WTC11 (cell line): ENCODE data around the gene FBXL16. TPM values are rescaled to one million over a fixed set of nuclear protein-coding genes. Genes with fewer than 3 reads are reported as not detected.

Experiments
- ATAC-seq: fragments of 200-7000 bp; cut with Tn5 transposase; 2 replicates; pipeline ENCODE4 v1.10.0; 2021; ENCODE audit warnings: mild to moderate bottlenecking, moderate library complexity
- CTCF ChIA-PET: fragments of 300-600 bp; sonication (Branson Sonifier 250); formaldehyde crosslinking; loops from one replicate; lab custom pipeline; 2021; ENCODE audit warnings: antibody characterized with exemption; lab: Charles Lee
- POLR2A ChIA-PET: fragments of 350-600 bp; sonication (Branson Sonifier 250); formaldehyde crosslinking; loops from one replicate; lab custom pipeline; 2021; ENCODE audit warnings: antibody characterized with exemption; lab: Charles Lee
- DNase-seq: peaks from one replicate; pipeline ENCODE4 v3.0.0; 2021; ENCODE audit warnings: low spot score
- H3K27ac Mint-ChIP-seq: 2 replicates; pipeline ENCODE4 v1.8.0; 2021; ENCODE audit warnings: mixed read lengths
- H3K27me3 Mint-ChIP-seq: 2 replicates; pipeline ENCODE4 v1.8.0; 2021; ENCODE audit warnings: low read depth, mild to moderate bottlenecking, moderate library complexity, mixed read lengths
- H3K36me3 Mint-ChIP-seq: 2 replicates; pipeline ENCODE4 v1.8.0; 2021; ENCODE audit warnings: mixed read lengths
- H3K4me1 Mint-ChIP-seq: 2 replicates; pipeline ENCODE4 v1.8.0; 2022; ENCODE audit warnings: mixed read lengths
- H3K4me3 Mint-ChIP-seq: 2 replicates; pipeline ENCODE4 v1.8.0; 2021; ENCODE audit warnings: mild to moderate bottlenecking, moderate library complexity, mixed read lengths
- H3K9me3 Mint-ChIP-seq: 2 replicates; pipeline ENCODE4 v1.8.0; 2021; ENCODE audit warnings: mixed read lengths
- CREB1 ChIP-seq: sonication (generic); formaldehyde crosslinking; IDR thresholded peaks from 2 replicates; pipeline ENCODE4 v1.8.0; 2023; ENCODE audit warnings: mild to moderate bottlenecking, missing genetic modification reagents
- ETV6 ChIP-seq: sonication (generic); formaldehyde crosslinking; IDR thresholded peaks from 2 replicates; pipeline ENCODE4 v1.8.1; 2022; ENCODE audit warnings: mild to moderate bottlenecking, missing genetic modification reagents
- FOXJ3 ChIP-seq: sonication (generic); formaldehyde crosslinking; IDR thresholded peaks from 2 replicates; pipeline ENCODE4 v1.9.0; 2021; ENCODE audit warnings: missing genetic modification reagents, mild to moderate bottlenecking, borderline replicate concordance
- FOXK1 ChIP-seq: sonication (generic); formaldehyde crosslinking; IDR thresholded peaks from 2 replicates; pipeline ENCODE4 v1.8.0; 2022; ENCODE audit warnings: mild to moderate bottlenecking, moderate library complexity, missing genetic modification reagents
- FOXP1 ChIP-seq: sonication (generic); formaldehyde crosslinking; IDR thresholded peaks from 2 replicates; pipeline ENCODE4 v1.8.0; 2022; ENCODE audit warnings: missing genetic modification reagents, mild to moderate bottlenecking, moderate library complexity, borderline replicate concordance
- JAZF1 ChIP-seq: fragments of 250-450 bp; sonication (Bioruptor Pico); IDR thresholded peaks from 2 replicates; pipeline ENCODE4 v1.9.0; 2021; ENCODE audit warnings: moderate library complexity, mild to moderate bottlenecking, inconsistent platforms
- KAT7 ChIP-seq: sonication (generic); formaldehyde crosslinking; IDR thresholded peaks from 2 replicates; pipeline ENCODE4 v1.8.1; 2023; ENCODE audit warnings: missing genetic modification reagents, mild to moderate bottlenecking, borderline replicate concordance
- MAX ChIP-seq: sonication (generic); formaldehyde crosslinking; IDR thresholded peaks from 2 replicates; pipeline ENCODE4 v1.8.0; 2022; ENCODE audit warnings: mild to moderate bottlenecking, missing genetic modification reagents
- MXD4 ChIP-seq: fragments of 250-450 bp; sonication (Bioruptor Pico); IDR thresholded peaks from 2 replicates; pipeline ENCODE4 v1.8.0; 2021; ENCODE audit warnings: mild to moderate bottlenecking, moderate library complexity, borderline replicate concordance
- SMAD4 ChIP-seq: sonication (generic); formaldehyde crosslinking; IDR thresholded peaks from 2 replicates; pipeline ENCODE4 v1.8.0; 2022; ENCODE audit warnings: mild to moderate bottlenecking, missing genetic modification reagents
- SP1 ChIP-seq: sonication (generic); formaldehyde crosslinking; conservative IDR thresholded peaks from 2 replicates; pipeline ENCODE4 v1.8.1; 2022; ENCODE audit warnings: missing genetic modification reagents
- TEAD1 ChIP-seq: sonication (generic); formaldehyde crosslinking; IDR thresholded peaks from 2 replicates; pipeline ENCODE4 v1.8.0; 2022; ENCODE audit warnings: mild to moderate bottlenecking, missing genetic modification reagents
- TP53 ChIP-seq: sonication (generic); formaldehyde crosslinking; IDR thresholded peaks from 2 replicates; pipeline ENCODE4 v1.8.1; 2023; ENCODE audit warnings: mild to moderate bottlenecking, missing genetic modification reagents
- USF2 ChIP-seq: sonication (generic); formaldehyde crosslinking; IDR thresholded peaks from 2 replicates; pipeline ENCODE4 v1.8.1; 2023; ENCODE audit warnings: mild to moderate bottlenecking, missing genetic modification reagents, moderate library complexity
- ZNF263 ChIP-seq: sonication (generic); formaldehyde crosslinking; IDR thresholded peaks from 2 replicates; pipeline ENCODE4 v1.8.1; 2022; ENCODE audit warnings: low read depth, mild to moderate bottlenecking, moderate library complexity, missing genetic modification reagents
- ZNF317 ChIP-seq: sonication (generic); formaldehyde crosslinking; IDR thresholded peaks from 2 replicates; pipeline ENCODE4 v1.8.1; 2023; ENCODE audit warnings: low read depth, mild to moderate bottlenecking, moderate library complexity, missing genetic modification reagents, borderline replicate concordance
- ZNF512 ChIP-seq: sonication (generic); formaldehyde crosslinking; IDR thresholded peaks from 2 replicates; pipeline ENCODE4 v1.8.1; 2022; ENCODE audit warnings: missing genetic modification reagents, borderline replicate concordance
- total RNA-seq: library from RNA; stranded (reverse); gene quantifications from 3 replicates; pipeline ENCODE4 v1.2.3, GENCODE V29; 2021
- TF ChIP-seq, protein P1 (sequence below): sonication (generic); formaldehyde crosslinking; conservative IDR thresholded peaks from 2 replicates; pipeline ENCODE4 v1.8.1; 2023; ENCODE audit warnings: mild to moderate bottlenecking, low read depth, missing genetic modification reagents, moderate library complexity
- TF ChIP-seq, protein P2 (sequence below): sonication (generic); formaldehyde crosslinking; IDR thresholded peaks from 2 replicates; pipeline ENCODE4 v1.8.1; 2022; ENCODE audit warnings: mild to moderate bottlenecking, moderate library complexity, missing genetic modification reagents
- TF ChIP-seq, protein P3 (sequence below): fragments of 250-450 bp; sonication (Bioruptor Pico); IDR thresholded peaks from 2 replicates; pipeline ENCODE4 v1.9.0; 2021; ENCODE audit warnings: mild to moderate bottlenecking

FBXL16 gene
- total RNA-seq, 1 experiment from 2014 or later, result 22.7 TPM

GRCh38 chr16:680967-681745 is 24.4 kb downstream of the FBXL16 start (continued):
- TF ChIP-seq, protein P1, sequence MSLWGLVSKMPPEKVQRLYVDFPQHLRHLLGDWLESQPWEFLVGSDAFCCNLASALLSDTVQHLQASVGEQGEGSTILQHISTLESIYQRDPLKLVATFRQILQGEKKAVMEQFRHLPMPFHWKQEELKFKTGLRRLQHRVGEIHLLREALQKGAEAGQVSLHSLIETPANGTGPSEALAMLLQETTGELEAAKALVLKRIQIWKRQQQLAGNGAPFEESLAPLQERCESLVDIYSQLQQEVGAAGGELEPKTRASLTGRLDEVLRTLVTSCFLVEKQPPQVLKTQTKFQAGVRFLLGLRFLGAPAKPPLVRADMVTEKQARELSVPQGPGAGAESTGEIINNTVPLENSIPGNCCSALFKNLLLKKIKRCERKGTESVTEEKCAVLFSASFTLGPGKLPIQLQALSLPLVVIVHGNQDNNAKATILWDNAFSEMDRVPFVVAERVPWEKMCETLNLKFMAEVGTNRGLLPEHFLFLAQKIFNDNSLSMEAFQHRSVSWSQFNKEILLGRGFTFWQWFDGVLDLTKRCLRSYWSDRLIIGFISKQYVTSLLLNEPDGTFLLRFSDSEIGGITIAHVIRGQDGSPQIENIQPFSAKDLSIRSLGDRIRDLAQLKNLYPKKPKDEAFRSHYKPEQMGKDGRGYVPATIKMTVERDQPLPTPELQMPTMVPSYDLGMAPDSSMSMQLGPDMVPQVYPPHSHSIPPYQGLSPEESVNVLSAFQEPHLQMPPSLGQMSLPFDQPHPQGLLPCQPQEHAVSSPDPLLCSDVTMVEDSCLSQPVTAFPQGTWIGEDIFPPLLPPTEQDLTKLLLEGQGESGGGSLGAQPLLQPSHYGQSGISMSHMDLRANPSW (CRISPR knock-in tag), result no peak

DNA sequence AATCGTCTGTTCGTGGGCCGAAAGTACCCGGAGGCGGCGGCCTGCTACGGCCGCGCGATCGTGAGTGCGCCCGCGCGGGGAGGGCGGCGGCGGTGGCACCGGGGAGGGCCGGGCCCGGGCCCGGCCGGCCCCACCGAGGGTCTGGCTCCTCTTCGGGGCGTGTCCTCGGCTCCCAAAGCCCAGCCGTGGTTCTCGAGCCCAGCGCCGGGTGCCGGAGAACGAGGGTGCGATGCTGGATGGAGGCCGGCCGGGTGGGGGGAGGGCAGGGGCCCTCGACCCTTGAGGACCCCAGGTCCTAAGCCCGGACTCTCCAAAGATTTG is 25.0 kb downstream of the FBXL16 start:
- Mint-ChIP-seq H3K27me3 (no peaks in the 10 kb centered on the region), H3K9me3 (no peaks in the 10 kb centered on the region), H3K4me1 (peaks cover 24% of the 10 kb centered on the region), H3K4me3 (peak overlapping the region; percentile 76), H3K27ac (no peak overlapping the region), H3K36me3 (peaks cover 20% of the 10 kb centered on the region)
- CTCF ChIA-PET, result interaction anchor here (0.9 to 3.1 kb wide), 6 partner anchors 8 to 101 kb away, joined by 3 to 21 read pairs (median 5); partner anchors contain the start of gene RHOT2
- POLR2A ChIA-PET, result interaction anchor here (0.9 to 1.9 kb wide), 3 partner anchors 10 to 39 kb away, joined by 3 to 5 read pairs (median 3); partner anchors contain the start of gene WDR24
- DNase-seq (no peak), ATAC-seq (no peak)
- TF ChIP-seq KAT7 (no peak), FOXJ3 (CRISPR knock-in tag) (no peak), CREB1 (CRISPR knock-in tag) (no peak), FOXK1 (CRISPR knock-in tag) (no peak), JAZF1 (CRISPR knock-in tag) (no peak), TEAD1 (CRISPR knock-in tag) (no peak)

DNA sequence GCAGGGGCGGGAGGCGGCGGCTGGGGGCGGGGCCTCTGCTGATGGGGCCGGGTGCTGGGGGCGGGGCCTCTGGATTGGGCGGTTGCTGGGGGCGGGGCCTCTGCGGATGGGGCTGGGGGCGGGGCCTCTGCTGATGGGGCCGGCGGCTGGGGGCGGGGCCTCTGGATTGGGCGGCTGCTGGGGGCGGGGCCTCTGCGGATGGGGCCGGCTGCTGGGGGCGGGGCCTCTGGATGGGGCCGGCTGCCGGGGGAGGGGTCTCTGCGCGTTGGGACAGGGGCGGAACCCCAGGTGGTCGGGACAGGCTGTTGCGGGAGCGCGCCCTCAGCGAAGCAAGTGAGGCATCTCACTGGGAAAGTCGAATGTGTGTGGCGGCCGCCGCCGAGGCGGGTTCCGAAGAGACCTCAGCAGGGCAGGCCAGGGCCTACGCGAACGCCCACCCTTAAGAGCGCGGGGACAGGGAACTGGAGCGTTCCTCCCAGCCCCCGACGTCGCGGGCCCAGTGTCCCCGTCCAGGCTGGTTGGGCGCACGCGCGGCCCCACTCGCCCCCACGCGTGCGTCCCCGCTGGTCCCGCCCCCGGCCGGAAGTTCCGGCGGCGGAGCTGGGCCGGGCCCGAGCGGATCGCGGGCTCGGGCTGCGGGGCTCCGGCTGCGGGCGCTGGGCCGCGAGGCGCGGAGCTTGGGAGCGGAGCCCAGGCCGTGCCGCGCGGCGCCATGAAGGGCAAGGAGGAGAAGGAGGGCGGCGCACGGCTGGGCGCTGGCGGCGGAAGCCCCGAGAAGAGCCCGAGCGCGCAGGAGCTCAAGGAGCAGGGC is 25.6 kb downstream of the FBXL16 start, which contains the start of gene STUB1:
Gene STUB1, plus strand, starts transcription at position 597 of the 811 bp plus-strand sequence. Its CDS starts 116 bp downstream, at position 713.
- CTCF ChIA-PET, result interaction anchor here (0.9 to 3.1 kb wide), 9 partner anchors 9 to 101 kb away, joined by 3 to 21 read pairs (median 6); partner anchors contain the start of genes METRN and RHOT2
- POLR2A ChIA-PET, result interaction anchor here (0.9 to 1.9 kb wide), 4 partner anchors 10 to 40 kb away, joined by 3 to 5 read pairs (median 4); partner anchors contain the start of gene WDR24
- Mint-ChIP-seq H3K36me3 (peaks cover 20% of the 10 kb centered on the region), H3K4me1 (peaks cover 27% of the 10 kb centered on the region), H3K27me3 (no peaks in the 10 kb centered on the region), H3K9me3 (no peaks in the 10 kb centered on the region), H3K4me3 (peak within 1 kb of the TSS; percentile 76), H3K27ac (peak within 1 kb of the TSS; percentile 85)
- ATAC-seq, result peak; percentile 41
- peak; percentile 97 for DNase-seq
- no peak for TF ChIP-seq MXD4 (CRISPR knock-in tag)
- TF ChIP-seq, protein P2, sequence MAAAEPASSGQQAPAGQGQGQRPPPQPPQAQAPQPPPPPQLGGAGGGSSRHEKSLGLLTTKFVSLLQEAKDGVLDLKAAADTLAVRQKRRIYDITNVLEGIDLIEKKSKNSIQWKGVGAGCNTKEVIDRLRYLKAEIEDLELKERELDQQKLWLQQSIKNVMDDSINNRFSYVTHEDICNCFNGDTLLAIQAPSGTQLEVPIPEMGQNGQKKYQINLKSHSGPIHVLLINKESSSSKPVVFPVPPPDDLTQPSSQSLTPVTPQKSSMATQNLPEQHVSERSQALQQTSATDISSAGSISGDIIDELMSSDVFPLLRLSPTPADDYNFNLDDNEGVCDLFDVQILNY (CRISPR knock-in tag), result 0 out of 2 replicates have a peak, but pooled peaks have one; percentile 62
- TF ChIP-seq TEAD1 (CRISPR knock-in tag), result no peak
- peak; percentile 75; the same call in 1 of the 2 replicates for TF ChIP-seq ETV6 (CRISPR knock-in tag)
- no peak for TF ChIP-seq ZNF512 (CRISPR knock-in tag)
- no peak for TF ChIP-seq USF2
- peak; percentile 44; the same call in 1 of the 2 replicates for TF ChIP-seq MAX
- TF ChIP-seq, protein P3, sequence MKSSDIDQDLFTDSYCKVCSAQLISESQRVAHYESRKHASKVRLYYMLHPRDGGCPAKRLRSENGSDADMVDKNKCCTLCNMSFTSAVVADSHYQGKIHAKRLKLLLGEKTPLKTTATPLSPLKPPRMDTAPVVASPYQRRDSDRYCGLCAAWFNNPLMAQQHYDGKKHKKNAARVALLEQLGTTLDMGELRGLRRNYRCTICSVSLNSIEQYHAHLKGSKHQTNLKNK (CRISPR knock-in tag), result no peak
- no peak for TF ChIP-seq ZNF317 (CRISPR knock-in tag)
- no peak for TF ChIP-seq SMAD4 (CRISPR knock-in tag)
- peak; percentile 85; the same call in 1 of the 2 replicates for TF ChIP-seq FOXP1
- no peak for TF ChIP-seq CREB1 (CRISPR knock-in tag)
- peak; percentile 55; the same call in 1 of the 2 replicates for TF ChIP-seq TP53
- TF ChIP-seq KAT7, result 0 out of 2 replicates have a peak, but pooled peaks have one; percentile 27
- TF ChIP-seq SP1 (CRISPR knock-in tag), result peak; percentile 54
- no peak for TF ChIP-seq ZNF263 (CRISPR knock-in tag)
